Activated CD4-positive, alpha-beta memory T cell treated with anti-CD3 and anti-CD28 coated beads, Interleukin-2, amount 10 ng/mL, durations not matched to agents 7 days and 5 days (primary cell): ENCODE results near the gene HOTAIR. TPM values are rescaled to one million over a fixed set of nuclear protein-coding genes. Genes with fewer than 3 reads are reported as not detected.
A peak's percentile ranks its signal among the peaks of the same experiment; 100 is the strongest.

ENCODE experiments used
- CTCF ChIA-PET: fragments of 350-600 bp; sonication (Branson Sonifier 250); formaldehyde crosslinking; loops from one replicate; lab custom pipeline; 2021; ENCODE audit warnings: antibody characterized with exemption, inconsistent platforms; lab: Charles Lee
- POLR2A ChIA-PET: fragments of 350-600 bp; sonication (Branson Sonifier 250); formaldehyde crosslinking; loops from one replicate; lab custom pipeline; 2021; ENCODE audit warnings: antibody characterized with exemption; lab: Charles Lee
- DNase-seq: peaks from one replicate; pipeline ENCODE4 v3.0.0-alpha.2; 2020
- H3K27ac Mint-ChIP-seq: one replicate; pipeline ENCODE4 v1.8.0; 2021; ENCODE audit warnings: mild to moderate bottlenecking, mixed read lengths
- H3K27me3 Mint-ChIP-seq: one replicate; pipeline ENCODE4 v1.8.0; 2021; ENCODE audit warnings: mixed read lengths
- H3K36me3 Mint-ChIP-seq: one replicate; pipeline ENCODE4 v1.8.0; 2021; ENCODE audit warnings: low read depth, mixed read lengths
- H3K4me1 Mint-ChIP-seq: one replicate; pipeline ENCODE4 v1.8.0; 2021; ENCODE audit warnings: mixed read lengths
- H3K4me3 Mint-ChIP-seq: one replicate; pipeline ENCODE4 v1.8.0; 2021; ENCODE audit warnings: mild to moderate bottlenecking, mixed read lengths
- H3K9me3 Mint-ChIP-seq: one replicate; pipeline ENCODE4 v1.8.0; 2021; ENCODE audit warnings: mixed read lengths
- total RNA-seq, 2 experiments: library from RNA; stranded (reverse); gene quantifications; one replicate each; pipeline ENCODE4 v1.2.3, GENCODE V29; 2021

The HOTAIR gene
- total RNA-seq, 2 experiments from 2014 or later = not detected

- Mint-ChIP-seq H3K4me1 (peaks cover 10% of the 10 kb centered on the region), H3K4me3 (no peak overlapping the region), H3K27me3 (peaks cover 95% of the 10 kb centered on the region), H3K9me3 (no peaks in the 10 kb centered on the region), H3K36me3 (peaks cover 4% of the 10 kb centered on the region), H3K27ac (no peak overlapping the region)
- ChIA-PET CTCF (interaction anchor here (1.5 kb wide), 1 partner anchor 221 kb away, joined by 3 read pairs; no protein-coding TSS in a partner anchor), POLR2A (interaction anchor here (1.3 to 1.5 kb wide), 2 partner anchors 27 to 44 kb away, joined by 3 read pairs; partner anchors contain the start of gene HOXC12)
- DNase-seq = no peak
Measured at GRCh38 chr12:53980802-53981496, 6.2 kb upstream of the HOTAIR start.

GRCh38 chr12:53980104-53980801, 5.5 kb upstream of the HOTAIR start:
- Mint-ChIP-seq H3K27ac (no peak overlapping the region), H3K36me3 (peaks cover 10% of the 10 kb centered on the region), H3K4me3 (no peak overlapping the region), H3K4me1 (peaks cover 9% of the 10 kb centered on the region), H3K27me3 (peaks cover 96% of the 10 kb centered on the region), H3K9me3 (no peaks in the 10 kb centered on the region)
- ChIA-PET POLR2A (interaction anchor here (1.3 kb wide), 1 partner anchor 45 kb away, joined by 3 read pairs; no protein-coding TSS in a partner anchor), CTCF (interaction anchor here (1.5 kb wide), 1 partner anchor 222 kb away, joined by 3 read pairs; no protein-coding TSS in a partner anchor)
- no peak for DNase-seq

DNA sequence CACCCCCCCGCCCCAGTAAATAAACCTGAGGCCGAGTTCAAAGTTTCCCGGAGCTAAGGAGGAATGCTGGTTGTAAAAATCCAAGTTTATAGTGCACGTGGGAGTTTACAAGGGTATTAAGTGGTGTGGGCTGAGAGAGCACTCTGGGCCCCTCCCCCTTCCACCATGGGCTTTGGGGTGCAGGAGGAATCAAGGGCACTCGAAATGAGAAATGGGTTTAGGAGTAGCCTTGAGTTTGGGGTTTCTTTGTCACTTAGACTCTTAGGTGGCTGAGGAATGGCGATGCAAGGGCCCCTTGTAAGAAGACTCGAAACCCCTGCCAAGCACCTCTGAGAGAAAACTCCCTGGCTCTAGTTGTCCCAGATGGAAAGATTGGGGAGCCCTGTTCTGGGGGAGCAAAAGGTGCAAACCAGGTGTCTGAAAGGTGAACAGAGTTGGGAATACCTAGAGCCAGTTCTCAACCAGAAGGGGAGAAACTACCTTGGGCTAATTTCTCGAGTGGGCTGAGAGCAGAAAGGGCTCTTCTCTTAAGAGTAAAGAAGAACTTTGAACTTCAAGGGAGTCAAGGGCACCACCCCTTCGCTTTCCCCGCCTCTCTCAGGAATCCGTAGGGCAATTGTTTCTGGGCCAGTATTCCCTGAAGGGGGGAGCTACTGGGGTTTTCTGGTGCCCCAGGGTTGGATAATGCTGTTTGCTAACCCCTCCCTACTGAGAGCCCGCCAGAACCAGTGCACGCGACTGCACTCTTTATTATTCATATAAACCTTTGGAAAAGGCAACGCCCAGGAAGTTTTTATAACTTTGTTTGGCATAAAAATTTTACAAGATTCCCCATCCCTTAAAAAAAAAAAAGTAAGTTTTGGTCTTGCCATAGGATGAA, 4.0 kb upstream of the HOTAIR start:
- ChIA-PET POLR2A (no interaction called here), CTCF (no interaction called here)
- peaks cover 7% of the 10 kb centered on the region for H3K4me1 Mint-ChIP-seq
- H3K4me3 Mint-ChIP-seq = no peak overlapping the region
- peaks cover 6% of the 10 kb centered on the region for H3K36me3 Mint-ChIP-seq
- peaks cover 94% of the 10 kb centered on the region for H3K27me3 Mint-ChIP-seq
- no peak overlapping the region for H3K27ac Mint-ChIP-seq
- no peak for DNase-seq
- H3K9me3 Mint-ChIP-seq = no peaks in the 10 kb centered on the region

DNA sequence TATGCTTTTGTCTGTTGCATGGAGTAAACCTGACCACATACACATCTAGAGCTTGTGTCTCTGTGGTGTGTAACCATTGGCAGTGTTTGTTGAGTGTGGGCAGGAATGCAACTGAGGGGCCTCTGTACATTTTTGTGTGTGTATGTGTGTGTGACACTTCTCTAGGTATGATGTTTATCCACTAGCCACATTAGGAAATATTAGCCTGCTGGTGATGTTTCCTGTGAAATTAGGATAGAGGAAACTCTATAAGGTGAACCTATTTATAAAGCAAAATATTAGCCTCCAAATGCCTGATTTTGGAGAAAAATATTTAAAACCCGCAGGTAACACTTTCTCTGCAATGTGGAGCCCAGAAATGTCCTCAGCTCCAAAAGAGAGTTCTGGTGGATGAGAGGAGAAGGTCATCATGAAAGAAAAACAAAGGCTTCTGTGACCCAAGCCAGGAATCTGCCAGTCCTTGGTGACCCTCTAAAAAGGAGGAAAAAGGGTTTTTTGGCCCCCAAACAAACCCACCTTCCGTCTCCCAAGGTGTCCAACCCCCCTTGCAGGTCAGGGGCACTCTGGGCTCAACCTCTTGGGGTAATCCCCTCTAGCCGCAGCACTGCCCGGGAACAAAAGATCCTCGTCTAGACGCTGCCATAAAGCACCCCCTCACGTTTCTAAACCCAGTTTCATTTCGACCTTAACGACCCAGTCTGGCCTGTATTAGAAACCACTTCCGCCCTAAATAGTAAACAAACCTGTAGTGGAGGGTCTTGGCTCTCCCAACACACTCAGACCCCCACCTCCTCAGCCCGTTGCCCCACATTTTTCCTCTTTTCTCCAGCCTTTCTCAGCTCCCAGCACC, 3.1 kb upstream of the HOTAIR start:
- H3K36me3 Mint-ChIP-seq = peaks cover 12% of the 10 kb centered on the region
- no peak for DNase-seq
- H3K27ac Mint-ChIP-seq = no peak overlapping the region
- H3K27me3 Mint-ChIP-seq = peaks cover 92% of the 10 kb centered on the region
- ChIA-PET POLR2A (no interaction called here), CTCF (no interaction called here)
- H3K4me1 Mint-ChIP-seq = peaks cover 10% of the 10 kb centered on the region
- no peaks in the 10 kb centered on the region for H3K9me3 Mint-ChIP-seq
- H3K4me3 Mint-ChIP-seq = no peak overlapping the region

GRCh38 chr12:53976823-53977595, 2.3 kb upstream of the HOTAIR start:
- POLR2A ChIA-PET = no interaction called here
- Mint-ChIP-seq H3K4me1 (peaks cover 10% of the 10 kb centered on the region), H3K9me3 (no peaks in the 10 kb centered on the region)

DNA sequence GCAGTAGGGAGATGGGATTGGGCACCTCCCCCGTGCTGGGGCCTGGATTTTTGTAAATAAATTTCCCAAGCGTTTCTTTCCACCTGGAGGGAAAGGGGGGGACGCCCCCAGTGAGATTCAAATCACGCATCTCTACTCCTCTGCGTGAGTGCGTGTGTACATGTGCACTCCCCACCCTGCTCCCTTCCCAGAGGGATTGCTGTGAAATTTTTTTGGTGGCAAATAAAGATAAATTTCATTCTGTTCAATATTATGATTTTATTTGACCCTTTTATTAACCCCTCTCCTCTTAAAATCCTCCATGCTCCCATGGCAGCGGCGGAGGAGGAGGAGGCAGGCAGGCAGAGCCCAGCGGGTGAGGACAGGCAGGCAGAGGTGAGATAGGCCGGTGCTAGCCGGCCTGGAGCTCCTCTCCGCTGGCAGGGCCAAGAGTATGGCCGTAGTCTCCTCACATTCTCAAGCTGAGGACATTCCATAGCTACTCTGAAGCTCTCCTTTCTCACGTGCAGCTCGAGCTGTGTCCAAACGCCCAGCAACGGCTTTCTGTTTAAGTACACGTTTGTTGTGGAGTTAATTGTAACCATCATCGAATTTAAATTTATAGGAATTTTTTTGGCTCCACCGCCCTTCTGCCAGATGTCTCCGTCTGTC, 1.5 kb upstream of the HOTAIR start:
- DNase-seq = no peak
- POLR2A ChIA-PET = no interaction called here
- H3K9me3 Mint-ChIP-seq = no peaks in the 10 kb centered on the region
- H3K27me3 Mint-ChIP-seq = peaks cover 92% of the 10 kb centered on the region
- H3K27ac Mint-ChIP-seq = no peak overlapping the region
- H3K4me3 Mint-ChIP-seq = no peak overlapping the region
- H3K4me1 Mint-ChIP-seq = peaks cover 10% of the 10 kb centered on the region
- CTCF ChIA-PET = interaction anchor here (0.7 kb wide), 1 partner anchor 26 kb away, joined by 3 read pairs; no protein-coding TSS in a partner anchor
- H3K36me3 Mint-ChIP-seq = peaks cover 12% of the 10 kb centered on the region

More at GRCh38 chr12:53976823-53977595, 2.3 kb upstream of the HOTAIR start:
- H3K4me3 Mint-ChIP-seq = no peak overlapping the region
- DNase-seq = no peak
- CTCF ChIA-PET = interaction anchor here (0.7 kb wide), 1 partner anchor 26 kb away, joined by 3 read pairs; no protein-coding TSS in a partner anchor
- H3K27ac Mint-ChIP-seq = no peak overlapping the region
- H3K27me3 Mint-ChIP-seq = peaks cover 92% of the 10 kb centered on the region
- peaks cover 12% of the 10 kb centered on the region for H3K36me3 Mint-ChIP-seq

DNA sequence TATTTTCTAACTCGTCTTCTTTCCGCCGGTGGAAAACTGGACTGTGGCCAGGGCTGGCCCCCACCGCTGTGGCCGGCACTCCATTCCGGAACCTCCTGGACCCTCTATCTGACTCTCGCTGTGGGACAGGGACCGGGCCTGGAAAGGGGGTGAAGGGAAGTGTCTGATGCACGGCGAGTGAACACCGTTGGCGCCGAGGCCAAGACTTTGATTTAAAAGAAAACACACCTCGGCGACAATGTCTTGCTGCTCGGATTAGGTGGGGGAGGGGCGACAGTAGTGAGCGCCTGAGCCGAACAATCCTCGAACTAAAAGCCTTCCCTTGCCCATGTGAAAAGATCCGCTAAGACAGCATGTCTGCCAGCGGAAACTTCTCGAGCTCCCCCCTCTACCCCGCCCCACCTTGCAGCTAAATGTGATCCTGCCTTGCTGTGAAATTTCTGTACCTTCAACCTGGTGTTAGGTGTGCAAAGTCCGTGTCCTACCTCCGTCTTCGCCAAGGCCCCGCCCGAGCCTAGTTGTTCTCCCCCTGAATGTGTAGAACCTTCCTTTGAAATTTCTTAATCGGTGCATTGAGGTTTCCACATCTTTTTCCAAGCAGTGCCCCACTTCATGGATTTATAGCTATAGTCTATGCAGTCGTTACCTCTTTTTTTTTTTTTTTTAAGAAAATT, 862 bp upstream of the HOTAIR start:
- no peak for DNase-seq
- POLR2A ChIA-PET = no interaction called here
- H3K36me3 Mint-ChIP-seq = peaks cover 12% of the 10 kb centered on the region
- H3K4me3 Mint-ChIP-seq = peak overlapping the region; percentile 27
- CTCF ChIA-PET = no interaction called here
- H3K27me3 Mint-ChIP-seq = peaks cover 92% of the 10 kb centered on the region
- peak overlapping the region; percentile 68 for H3K27ac Mint-ChIP-seq
- peaks cover 10% of the 10 kb centered on the region for H3K4me1 Mint-ChIP-seq
- H3K9me3 Mint-ChIP-seq = no peaks in the 10 kb centered on the region

DNA sequence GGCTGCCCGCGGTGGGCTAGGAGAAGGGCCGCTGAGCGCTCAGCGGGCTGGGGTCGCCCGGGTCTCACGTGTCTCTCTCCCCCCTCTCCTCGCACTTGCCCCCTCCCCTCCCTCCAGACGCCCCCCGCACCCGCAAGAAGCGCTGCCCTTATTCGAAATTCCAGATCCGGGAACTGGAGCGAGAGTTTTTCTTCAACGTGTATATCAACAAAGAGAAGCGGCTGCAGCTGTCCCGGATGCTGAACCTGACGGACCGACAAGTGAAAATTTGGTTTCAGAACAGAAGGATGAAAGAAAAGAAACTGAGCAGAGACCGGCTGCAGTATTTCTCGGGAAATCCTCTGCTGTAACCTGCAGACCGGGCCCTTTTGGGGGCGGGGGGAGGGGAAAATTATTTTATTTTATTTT, 314 bp upstream of the HOTAIR start:
- H3K4me1 Mint-ChIP-seq = peaks cover 10% of the 10 kb centered on the region
- no peak overlapping the region for H3K27ac Mint-ChIP-seq
- H3K4me3 Mint-ChIP-seq = no peak overlapping the region
- peaks cover 12% of the 10 kb centered on the region for H3K36me3 Mint-ChIP-seq
- DNase-seq = no peak
- CTCF ChIA-PET = no interaction called here
- POLR2A ChIA-PET = no interaction called here
- peaks cover 92% of the 10 kb centered on the region for H3K27me3 Mint-ChIP-seq
- no peaks in the 10 kb centered on the region for H3K9me3 Mint-ChIP-seq

GRCh38 chr12:53973236-53974042, 1.3 kb downstream of the HOTAIR start:
- peaks cover 91% of the 10 kb centered on the region for H3K27me3 Mint-ChIP-seq
- ChIA-PET POLR2A (no interaction called here), CTCF (interaction anchor here (0.6 kb wide), 1 partner anchor 44 kb away, joined by 3 read pairs; no protein-coding TSS in a partner anchor)
- DNase-seq = no peak
- peak overlapping the region; percentile 68 for H3K27ac Mint-ChIP-seq
- peak overlapping the region; percentile 32 for H3K4me3 Mint-ChIP-seq
- peaks cover 12% of the 10 kb centered on the region for H3K36me3 Mint-ChIP-seq
- no peaks in the 10 kb centered on the region for H3K9me3 Mint-ChIP-seq
- H3K4me1 Mint-ChIP-seq = peaks cover 10% of the 10 kb centered on the region

DNA sequence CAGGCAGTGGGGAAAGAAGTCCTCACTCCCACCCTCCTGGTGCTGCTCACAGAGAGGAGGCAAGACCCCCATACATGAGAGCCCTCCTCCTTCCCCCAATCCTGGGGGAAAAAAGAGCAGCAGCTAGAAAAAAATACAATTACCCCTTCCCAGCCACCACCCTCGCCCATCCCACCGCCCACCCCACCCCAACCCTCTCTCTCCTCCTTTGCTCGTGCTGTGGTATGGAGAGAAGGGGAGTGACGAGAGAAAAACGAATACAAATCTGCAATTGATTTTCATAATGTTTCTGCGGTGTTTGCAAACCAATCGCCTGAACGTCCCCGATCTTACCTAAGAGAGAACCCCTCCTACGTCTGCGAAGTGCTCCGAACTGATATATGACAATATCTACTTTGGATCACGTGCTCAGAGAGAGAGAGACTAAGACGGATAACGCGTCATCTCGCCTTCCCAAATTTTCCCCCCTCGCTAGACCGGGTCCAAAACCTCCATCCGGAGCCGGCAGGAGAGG, 2.0 kb downstream of the HOTAIR start, which contains the start of gene HOXC11:
Gene HOXC11, plus strand, starts transcription at position 405 of the 514 bp plus-strand sequence. CDS start 116 bp downstream, outside the sequence.
- H3K4me1 Mint-ChIP-seq = peaks cover 10% of the 10 kb centered on the region
- no peaks in the 10 kb centered on the region for H3K9me3 Mint-ChIP-seq
- peaks cover 12% of the 10 kb centered on the region for H3K36me3 Mint-ChIP-seq
- POLR2A ChIA-PET = interaction anchor here (0.8 kb wide), 1 partner anchor 19 kb away, joined by 3 read pairs; no protein-coding TSS in a partner anchor
- H3K4me3 Mint-ChIP-seq = peak within 1 kb of the TSS; percentile 32
- no peak for DNase-seq
- H3K27me3 Mint-ChIP-seq = peaks cover 92% of the 10 kb centered on the region
- CTCF ChIA-PET = interaction anchor here (0.6 kb wide), 1 partner anchor 45 kb away, joined by 3 read pairs; no protein-coding TSS in a partner anchor
- peak within 1 kb of the TSS; percentile 68 for H3K27ac Mint-ChIP-seq
